HG02571 (cell line): Measurements from ENCODE around the gene LTBP1.

ENCODE experiments used
- ATAC-seq: cut with Tn5 transposase; IDR thresholded peaks from one replicate; pipeline ENCODE4 v1.9.1; 2021; ENCODE audit warnings: mild to moderate bottlenecking, moderate library complexity; ENCODE audit not compliant: unreplicated experiment

The LTBP1 gene

DNA sequence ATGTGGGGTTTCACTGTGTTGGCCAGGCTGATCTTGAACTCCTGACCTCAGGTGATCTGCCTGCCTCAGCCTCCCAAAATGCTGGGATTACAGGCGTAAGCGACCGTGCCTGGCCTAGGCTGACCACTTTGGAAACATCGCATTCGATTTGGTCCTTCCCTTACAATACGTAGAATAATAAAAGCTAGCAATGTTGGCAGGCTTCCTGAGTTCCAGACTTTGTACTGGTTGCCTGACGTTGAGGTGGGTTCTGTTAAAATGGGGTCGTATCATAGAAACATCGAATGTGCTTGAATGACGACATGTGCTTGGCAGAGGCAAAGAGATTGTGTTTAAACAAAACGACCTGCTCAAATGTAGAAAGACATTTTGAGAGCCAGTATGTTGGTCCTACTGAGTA lies 56.1 kb downstream of the LTBP1 start:
- ATAC-seq = no peak

DNA sequence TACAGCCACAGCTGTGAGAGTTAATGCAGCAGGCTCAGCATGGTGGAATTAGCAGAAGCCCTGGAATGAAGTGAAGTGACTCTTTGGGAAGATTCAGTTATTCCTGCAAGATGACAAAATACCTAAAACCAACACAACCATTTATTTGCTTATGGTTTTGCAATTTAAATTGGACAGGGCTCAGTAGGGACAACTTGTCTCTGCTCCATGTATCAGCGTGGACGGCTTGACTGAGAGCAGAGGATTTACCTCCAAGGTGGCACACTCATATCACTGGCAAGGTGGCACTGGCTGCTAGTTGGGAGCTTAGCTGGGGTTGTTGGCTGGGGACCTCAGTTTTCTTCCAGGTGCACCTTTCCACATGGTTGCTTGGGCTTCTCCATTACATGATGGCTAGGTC lies 58.3 kb downstream of the LTBP1 start:
- ATAC-seq = no peak

DNA sequence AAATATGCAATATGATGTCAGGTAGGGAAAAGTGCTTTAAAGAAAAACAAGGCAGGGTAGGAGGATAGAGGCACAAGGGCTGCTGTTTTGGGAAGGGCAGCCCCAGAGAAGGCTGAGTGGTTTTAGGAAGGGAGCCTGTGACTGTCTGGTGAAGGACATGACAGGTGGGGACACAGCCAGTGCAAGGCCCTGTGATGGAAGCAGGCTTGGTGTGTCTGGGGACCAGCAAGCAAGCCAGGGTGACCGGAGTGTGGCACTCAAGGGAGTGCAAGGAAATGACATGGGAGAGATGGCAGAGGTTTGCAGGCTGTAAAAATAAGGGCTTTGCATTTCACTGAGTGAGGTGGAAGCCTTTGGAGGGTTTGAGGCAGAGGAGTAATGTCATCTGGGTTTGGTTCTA lies 62.0 kb downstream of the LTBP1 start:
- no peak for ATAC-seq

DNA sequence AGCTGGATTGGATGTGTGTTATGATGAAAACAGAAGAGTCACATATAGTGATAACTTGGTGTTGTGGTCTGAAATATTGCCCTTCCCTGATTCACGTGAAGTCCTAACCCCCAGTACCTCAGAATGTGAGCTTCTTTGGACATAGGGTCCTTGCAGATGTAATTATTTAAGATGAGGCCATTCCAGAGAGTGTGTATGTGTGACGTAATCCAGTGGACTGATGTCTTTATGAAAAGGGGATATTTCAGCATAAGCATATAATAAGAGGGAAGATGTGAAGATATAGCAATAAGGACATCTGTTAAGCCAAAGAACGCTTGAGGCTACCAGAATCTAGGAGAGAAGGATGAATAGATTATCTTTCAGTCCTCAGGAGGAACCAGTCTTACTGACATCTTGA lies 62.5 kb downstream of the LTBP1 start:
- ATAC-seq = no peak

DNA sequence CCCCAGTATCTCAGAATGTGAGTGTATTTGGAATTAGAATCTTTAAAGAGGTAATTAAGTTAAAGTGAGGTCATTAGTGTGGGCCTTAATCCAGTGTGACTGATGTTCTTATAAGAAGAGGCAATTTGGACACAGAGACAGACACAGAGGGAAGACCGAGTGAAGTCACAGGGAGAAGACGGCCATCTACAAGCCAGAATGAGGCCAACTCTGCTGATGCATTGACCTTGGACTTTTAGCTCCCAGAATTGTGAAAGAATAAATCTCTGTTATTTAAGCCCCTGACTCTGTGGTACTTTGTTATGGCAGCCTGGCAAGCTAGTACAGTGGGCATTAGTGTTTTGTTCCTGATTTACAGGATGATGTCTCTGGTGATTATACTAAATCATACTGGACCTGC lies 64.6 kb downstream of the LTBP1 start:
- ATAC-seq = no peak

DNA sequence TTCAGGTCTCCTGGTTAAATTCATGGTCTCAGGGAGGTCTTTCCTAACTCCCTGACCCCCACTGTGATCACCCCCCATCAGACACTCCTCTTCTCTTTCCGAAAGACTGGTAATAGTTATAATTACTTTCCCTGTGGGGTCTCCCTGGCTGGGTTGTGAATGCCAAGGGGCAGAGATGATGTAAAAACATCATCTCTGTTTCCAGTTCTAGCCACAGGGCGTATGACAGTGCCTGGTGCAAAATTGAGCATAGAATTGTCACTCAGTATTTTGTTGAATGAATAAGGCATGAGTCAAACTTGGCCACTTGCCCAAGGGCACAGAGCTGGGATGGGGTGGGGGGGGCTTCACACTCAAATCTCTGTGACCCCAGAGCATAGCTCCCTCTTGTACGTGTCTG lies 65.2 kb downstream of the LTBP1 start:
- no peak for ATAC-seq

DNA sequence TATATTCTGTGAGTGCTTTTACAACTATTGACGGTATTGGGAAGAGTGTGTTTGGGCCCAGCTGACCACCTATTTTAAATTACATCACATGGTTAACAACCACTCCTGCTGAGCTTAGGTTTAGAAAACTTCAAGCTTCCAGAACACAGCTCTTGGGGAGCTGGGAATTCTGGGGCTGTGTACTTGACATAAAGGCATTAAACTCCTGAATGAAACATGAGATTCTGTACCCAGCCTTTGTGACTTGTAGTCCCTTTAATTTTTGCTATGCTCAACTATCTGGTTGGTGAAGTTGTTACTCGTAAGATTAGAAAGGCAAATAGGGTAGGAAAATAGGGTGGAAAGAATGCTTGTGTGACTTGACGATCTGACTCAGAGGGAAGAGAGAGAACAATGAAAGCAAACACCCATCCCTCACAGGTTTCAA lies 66.9 kb downstream of the LTBP1 start:
- ATAC-seq = no peak

DNA sequence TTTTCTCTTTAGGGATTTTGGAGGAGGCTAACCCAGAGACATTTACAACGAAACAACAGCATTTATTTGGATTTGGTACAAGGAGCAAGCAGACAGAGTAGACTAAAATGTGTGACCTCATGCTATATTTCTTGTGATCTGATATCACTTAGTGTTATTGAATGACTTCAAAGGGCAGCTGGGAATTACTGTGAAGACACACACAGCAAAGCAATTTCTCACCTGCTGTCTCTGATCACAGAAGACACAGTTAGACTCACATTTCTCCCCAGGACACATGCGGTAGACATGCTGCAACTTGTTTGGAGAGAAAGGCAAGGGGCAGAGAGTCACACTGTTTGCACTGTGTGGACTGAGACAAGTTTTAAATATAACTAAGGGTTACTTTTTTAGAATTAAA lies 67.5 kb downstream of the LTBP1 start:
- no peak for ATAC-seq

DNA sequence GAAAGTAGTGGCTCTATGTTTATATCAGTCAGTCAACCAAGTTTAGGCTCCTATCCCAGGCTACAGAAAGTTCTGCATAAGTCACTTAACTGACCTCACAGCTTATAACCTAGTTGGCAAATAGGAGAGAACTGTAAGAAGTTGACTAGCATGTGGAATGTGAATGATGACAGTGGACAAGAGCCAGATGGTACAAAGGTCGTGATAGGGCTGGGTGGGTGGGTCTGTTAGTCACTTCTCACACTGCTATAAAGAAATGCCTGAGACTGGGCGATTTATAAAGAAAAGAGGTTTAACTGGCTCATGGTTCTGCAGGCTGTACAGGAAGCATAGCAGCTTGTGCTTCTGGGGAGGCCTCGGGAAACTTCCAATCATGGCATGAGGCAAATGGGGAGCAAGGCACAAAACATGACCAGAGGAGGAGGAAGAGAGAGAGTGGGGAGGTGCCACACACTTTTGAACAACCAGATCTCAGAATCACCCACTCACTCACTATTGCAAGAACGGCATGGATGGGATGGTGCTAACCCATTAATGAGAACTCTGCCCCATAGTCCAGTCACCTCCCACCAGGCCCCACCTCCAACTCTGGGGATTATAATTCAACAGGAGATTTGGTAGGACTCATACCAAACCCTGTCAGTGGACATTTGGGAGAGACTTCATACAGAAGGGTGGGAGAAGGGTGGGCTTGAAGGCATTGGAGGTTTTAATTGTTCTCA lies 68.8 kb downstream of the LTBP1 start:
- no peak for ATAC-seq

DNA sequence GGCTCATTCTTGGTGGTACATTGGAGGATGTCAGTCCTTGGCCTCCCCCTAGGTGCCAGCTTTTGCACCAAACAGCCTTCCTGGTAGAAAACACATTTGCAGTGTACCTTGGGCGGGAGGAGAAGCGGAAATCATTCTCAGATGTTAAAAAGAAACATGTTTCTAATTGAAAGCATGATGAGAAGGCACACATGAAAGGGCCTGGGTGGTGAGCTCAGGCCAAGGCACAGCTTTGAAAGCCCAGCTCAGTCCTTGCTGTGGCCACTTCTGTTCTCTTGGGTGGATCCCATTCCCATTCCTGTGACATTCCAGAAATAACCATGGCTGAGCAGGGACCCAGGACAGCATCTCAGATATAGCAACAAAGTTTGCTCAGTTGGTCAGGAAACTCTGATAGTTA lies 71.5 kb downstream of the LTBP1 start:
- ATAC-seq = no peak

DNA sequence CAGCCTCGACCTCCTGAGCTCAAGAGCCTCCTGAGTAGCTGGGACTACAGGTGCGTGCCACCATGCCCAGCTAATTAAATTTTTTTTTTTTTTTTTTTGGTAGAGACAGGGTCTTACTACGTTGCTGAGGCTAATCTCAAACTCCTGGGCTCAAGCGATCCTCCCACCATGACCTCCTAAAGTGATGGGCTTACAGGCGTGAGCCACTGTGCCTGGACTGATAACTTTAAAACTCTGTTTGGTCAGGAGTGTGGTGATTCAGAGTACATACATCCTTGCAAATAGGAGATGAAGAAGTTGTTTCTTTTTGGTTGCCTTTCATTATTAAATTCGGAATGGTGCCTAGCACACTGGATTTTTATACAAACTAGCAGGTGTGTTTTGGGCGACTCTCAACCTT lies 73.0 kb downstream of the LTBP1 start:
- ATAC-seq = no peak

DNA sequence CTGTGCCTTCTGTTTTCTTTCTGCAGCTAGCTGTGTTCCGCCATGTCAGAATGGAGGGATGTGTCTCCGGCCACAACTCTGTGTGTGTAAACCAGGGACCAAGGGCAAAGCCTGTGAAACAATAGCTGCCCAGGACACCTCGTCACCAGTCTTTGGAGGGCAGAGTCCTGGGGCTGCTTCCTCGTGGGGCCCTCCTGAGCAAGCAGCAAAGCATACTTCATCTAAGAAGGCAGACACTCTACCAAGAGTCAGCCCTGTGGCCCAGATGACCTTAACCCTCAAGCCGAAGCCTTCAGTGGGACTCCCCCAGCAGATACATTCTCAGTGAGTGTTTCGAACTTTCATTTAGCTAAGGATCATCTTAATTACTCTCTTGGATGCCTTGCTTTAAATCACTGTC lies 74.1 kb downstream of the LTBP1 start:
- no peak for ATAC-seq

DNA sequence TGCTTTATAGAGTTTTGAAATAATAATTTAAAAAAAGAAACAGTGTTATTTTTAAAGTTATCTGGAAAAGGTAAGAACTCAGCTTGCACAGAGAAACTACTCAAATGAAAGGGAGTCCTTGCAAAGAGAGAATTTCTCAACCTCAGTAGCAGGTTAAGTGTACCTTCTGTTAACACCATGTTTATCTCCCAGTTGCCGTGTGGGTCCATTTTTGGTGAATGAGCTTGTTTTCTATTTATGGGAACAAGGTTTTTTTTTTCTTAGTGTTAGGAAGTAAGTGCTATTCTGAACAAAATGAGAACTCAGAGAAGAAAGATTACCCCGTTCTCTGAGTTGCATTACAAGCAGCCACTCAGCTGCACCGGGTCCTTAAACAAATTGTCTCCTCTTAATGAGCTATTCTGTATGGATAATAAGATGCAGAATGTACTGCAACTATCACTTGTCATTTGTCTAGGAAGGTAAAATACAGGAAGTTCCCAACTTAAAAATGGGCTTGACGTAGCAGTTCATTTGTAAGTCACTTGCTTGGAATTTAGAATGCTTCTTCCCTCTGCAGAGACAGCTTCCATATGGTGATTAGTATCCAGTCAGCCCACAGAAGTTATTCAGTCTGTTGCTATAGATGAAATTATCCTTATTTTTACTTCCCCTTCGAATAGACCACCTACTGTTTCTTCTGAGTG lies 74.9 kb downstream of the LTBP1 start:
- ATAC-seq = no peak

DNA sequence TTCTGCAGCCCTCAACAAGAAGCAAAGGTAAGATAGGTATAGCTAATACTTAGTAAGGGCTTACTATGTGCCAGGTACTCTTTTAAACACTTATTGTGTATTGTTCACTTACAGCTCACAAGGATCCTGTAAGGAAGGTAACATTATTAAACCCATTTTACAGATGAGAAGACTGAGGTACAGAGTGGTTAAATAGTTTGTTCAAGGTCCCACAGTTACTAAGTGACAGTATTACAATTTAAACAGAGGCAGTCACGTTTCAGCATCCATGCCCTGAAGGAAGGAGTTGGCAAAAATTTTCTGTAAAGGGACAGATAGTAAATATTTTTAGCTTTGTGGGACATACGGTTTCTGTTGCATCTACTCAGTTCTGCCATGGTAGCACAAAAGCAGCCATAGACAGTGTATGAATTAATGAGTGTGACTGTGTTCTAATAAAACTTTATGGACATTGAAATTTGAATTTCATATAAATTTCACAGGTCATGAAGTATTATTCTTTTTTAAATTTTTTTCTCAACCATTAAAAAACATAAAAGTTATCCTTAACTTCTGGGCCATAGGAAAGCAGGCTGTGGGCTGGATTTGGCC lies 75.7 kb downstream of the LTBP1 start:
- no peak for ATAC-seq

DNA sequence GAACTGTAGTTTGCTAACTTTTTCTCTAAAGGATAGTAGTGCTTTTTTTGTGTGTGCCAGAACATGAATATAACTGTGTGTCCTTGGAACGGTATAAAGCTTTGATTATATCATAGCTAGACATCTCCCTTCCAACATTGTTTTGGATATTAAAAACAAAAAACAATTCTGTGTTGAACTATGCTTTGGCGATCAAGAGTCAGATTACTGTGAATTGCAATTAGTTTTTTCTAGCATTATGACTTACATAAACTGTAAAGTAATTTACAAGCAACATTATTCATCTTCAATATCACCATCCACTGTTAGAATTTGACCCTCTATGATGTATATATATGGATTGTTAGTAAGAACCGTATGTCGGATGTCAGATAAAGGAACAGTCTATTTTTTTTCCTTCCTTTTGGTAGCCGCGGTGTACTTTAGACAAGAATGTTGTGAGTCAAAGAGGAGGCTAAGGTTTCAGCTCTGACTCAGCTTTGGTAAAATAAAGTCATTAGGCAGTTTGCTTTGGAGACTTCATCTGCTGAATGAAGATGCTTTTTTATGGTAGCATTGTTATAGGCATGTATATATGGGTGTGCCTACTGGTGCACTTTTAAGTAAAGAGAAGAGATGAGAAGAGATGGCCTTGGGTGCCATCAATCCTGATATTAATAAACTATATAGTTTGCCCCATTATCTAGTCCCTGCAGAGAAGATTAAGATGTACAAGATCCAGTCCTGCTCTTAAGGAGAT lies 76.4 kb downstream of the LTBP1 start:
- no peak for ATAC-seq

DNA sequence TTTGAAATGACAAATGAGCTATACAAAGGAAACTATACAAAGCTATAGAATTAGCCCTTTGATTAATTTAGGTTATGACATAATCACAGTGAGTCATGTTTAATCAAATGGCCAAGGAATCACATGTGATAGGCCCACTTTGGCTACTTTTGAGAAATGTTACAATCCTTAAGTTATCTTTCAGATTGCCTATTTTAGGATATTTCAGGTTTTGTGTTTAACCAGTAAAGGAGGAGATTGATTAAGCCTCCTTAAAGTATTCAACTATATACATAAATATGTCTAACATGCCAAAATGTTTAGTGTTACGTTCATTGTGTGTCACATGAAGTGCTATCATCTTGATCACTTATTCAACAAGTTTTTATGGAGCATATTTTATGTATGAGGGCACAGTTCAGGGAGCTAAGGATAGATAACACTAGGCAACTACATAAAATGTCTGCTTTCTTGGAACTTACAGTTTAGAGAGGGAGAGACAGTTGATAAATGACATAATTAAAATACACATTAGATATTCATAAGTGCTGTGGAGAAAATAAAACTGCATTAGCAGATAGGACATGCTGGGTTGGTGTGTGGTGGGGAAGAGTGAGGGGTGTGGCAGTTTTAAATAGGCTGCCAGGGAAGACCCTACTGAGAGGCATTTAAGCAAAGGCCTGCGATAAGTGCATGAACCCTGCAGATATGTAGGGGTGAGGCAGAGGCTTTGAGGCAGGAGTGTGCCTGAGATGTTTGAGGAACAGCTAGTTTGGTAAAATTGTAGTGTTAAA lies 77.2 kb downstream of the LTBP1 start:
- ATAC-seq = no peak

DNA sequence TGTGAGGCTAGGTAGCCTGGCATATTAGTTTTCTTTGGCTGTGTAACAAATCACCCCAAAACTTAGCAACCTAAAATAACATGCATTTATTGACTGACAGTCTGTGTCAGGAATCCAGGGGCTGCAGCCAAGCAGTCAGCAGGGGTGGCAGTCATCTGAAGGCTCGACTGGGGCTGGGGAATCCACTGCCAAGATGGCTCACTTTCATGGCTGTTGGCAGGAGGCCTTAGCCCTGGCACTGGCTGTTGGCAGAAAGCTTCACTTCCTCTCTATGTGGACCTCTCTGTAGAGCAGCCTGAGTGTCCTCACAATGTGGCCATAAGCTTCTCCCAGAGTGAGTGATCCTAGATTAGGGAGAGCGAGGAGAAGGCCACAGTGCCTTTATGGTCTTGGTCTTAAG lies 78.0 kb downstream of the LTBP1 start:
- ATAC-seq = no peak

DNA sequence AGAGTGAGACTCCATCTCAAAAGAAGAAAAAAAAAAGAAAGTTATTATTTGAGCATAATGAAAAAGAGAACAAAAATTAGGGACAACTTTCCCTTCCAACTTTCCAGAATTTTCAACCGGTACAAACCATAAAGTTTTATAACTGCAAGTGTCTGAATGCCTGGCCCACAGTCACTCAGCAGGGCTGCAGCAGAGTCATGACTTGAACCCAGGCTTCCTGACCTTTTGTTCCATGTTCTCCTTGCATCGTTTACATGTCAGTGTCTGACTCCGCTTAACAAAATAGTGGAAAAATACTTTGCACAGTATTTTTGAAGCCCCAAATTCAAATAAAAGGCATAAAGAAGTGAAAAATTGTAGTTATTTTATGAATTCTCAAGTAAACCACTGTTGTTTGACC lies 82.7 kb downstream of the LTBP1 start:
- ATAC-seq = no peak

DNA sequence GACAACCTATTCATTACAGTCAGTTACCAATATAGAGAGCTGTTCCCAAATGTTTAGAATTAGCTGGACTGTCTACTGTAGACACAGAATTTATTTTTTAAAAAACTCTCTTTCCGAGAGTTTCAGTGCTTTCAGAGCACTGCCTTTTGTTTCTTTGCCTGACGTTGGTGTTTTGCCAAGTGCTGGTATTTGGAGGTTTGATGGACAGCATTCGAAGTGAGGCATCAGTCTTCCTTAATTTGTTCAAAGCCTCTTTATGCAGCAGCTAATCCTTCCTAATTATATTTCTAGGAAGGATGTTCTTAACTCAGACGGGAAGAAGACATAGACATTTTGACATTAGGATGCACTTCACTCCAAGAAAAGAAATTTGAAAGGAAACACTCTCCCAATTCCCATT lies 83.2 kb downstream of the LTBP1 start:
- ATAC-seq = no peak

DNA sequence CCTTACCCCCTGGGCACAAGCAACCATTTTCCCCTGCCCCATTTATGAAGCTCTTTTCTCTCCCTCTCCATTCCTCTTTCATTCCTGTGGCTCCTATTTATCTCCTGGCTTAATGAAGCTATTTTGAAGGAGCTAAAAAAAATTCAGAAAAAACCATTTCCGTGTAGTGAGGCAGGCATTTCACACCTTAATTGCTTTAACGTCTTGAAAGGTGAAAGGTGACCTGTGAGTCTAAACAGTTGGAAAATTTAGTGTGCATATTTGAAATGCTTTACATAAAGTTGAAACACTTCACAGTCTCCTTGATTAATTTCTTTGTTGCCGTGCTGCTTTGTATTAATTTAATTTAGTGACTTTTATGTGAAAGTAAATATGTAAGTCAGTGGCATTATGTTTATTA lies 83.6 kb downstream of the LTBP1 start:
- no peak for ATAC-seq

DNA sequence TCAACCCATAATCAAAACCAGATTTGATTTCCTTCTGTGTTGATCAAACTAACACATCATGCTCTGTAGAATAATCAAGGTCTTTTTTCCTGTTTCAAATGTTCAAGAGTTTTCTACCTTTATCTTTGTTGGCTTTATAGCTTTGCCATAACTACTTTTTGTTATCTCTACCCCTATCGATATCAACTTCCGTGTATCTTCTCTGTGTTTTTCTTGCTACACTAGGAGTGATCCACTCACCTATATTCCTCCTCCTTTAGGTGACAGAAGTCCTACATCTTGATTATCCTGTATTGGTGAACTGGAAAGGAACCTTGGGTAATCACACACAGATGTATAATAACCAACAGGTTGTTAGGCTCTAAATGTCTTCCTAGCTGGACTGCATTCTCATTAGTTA lies 85.5 kb downstream of the LTBP1 start:
- no peak for ATAC-seq
